IPS DF 6.9 (cell line): ENCODE results near the gene ASAP3.

Experiments
- DNase-seq: peaks from one replicate; pipeline ENCODE4 v3.0.0-alpha.2; 2013; ENCODE audit warnings: low read depth, low spot score
- H3K27ac ChIP-seq: one replicate; pipeline ENCODE4 v1.5.1; 2013; ENCODE audit warnings: low read length, control low read depth
- H3K27me3 ChIP-seq: 2 replicates; pipeline ENCODE4 v1.6.1; 2013; ENCODE audit warnings: mild to moderate bottlenecking, low read length; ENCODE audit not compliant: control insufficient read depth, insufficient read depth
- H3K36me3 ChIP-seq: 2 replicates; pipeline ENCODE4 v1.6.1; 2013; ENCODE audit warnings: low read length; ENCODE audit not compliant: control insufficient read depth, insufficient read depth
- H3K4me1 ChIP-seq: 2 replicates; pipeline ENCODE4 v1.6.1; 2013; ENCODE audit warnings: low read length; ENCODE audit not compliant: control insufficient read depth, insufficient read depth
- H3K4me3 ChIP-seq: 2 replicates; pipeline ENCODE4 v1.5.1; 2013; ENCODE audit warnings: mild to moderate bottlenecking, low read length
- H3K9me3 ChIP-seq: 2 replicates; pipeline ENCODE4 v1.6.1; 2013; ENCODE audit warnings: low read length, inconsistent platforms; ENCODE audit not compliant: control insufficient read depth, insufficient read depth
- WGBS: extraction: QIAGEN DNeasy Blood & Tissue Kit; methylation state at CpG from one replicate; pipeline ENCODE4 v1.1.7; 2013; ENCODE audit warnings: mixed read lengths, missing lambda C conversion rate; ENCODE audit not compliant: insufficient read length, insufficient coverage; 5-methylcytosine and 5-hydroxymethylcytosine counted together

ASAP3 gene

GRCh38 chr1:23396380-23396779 is 87.6 kb downstream of the ASAP3 start:
- no CpG with 5 or more reads among the region's 2 CpGs for WGBS

GRCh38 chr1:23395849-23396248 is 88.1 kb downstream of the ASAP3 start:
- no CpG with 5 or more reads among the region's 4 CpGs for WGBS
- DNase-seq = no peak
- Histone ChIP-seq H3K4me3 (no peak overlapping the region), H3K27me3 (peaks cover 37% of the 10 kb centered on the region), H3K27ac (no peak overlapping the region), H3K36me3 (no peaks in the 10 kb centered on the region), H3K9me3 (no peaks in the 10 kb centered on the region), H3K4me1 (peaks cover 3% of the 10 kb centered on the region; the same call in 1 of the 2 replicates)

More at GRCh38 chr1:23396380-23396779, 87.6 kb downstream of the ASAP3 start:
- Histone ChIP-seq H3K9me3 (no peaks in the 10 kb centered on the region), H3K36me3 (no peaks in the 10 kb centered on the region), H3K4me3 (no peak overlapping the region), H3K4me1 (peaks cover 3% of the 10 kb centered on the region; the same call in 1 of the 2 replicates), H3K27ac (no peak overlapping the region), H3K27me3 (peaks cover 39% of the 10 kb centered on the region)
- DNase-seq = no peak

- H3K9me3 ChIP-seq = no peaks in the 10 kb centered on the region
- peaks cover 36% of the 10 kb centered on the region for H3K27me3 ChIP-seq
- DNase-seq = no peak
- no peak overlapping the region for H3K27ac ChIP-seq
- peaks cover 3% of the 10 kb centered on the region; the same call in 1 of the 2 replicates for H3K4me1 ChIP-seq
- H3K4me3 ChIP-seq = no peak overlapping the region
- H3K36me3 ChIP-seq = no peaks in the 10 kb centered on the region
- no CpG with 5 or more reads among the region's 8 CpGs for WGBS
These were observed 88.7 kb downstream of the ASAP3 start for GRCh38 chr1:23395154-23395724.

- peaks cover 36% of the 10 kb centered on the region for H3K27me3 ChIP-seq
- H3K4me3 ChIP-seq = no peak overlapping the region
- no peaks in the 10 kb centered on the region for H3K36me3 ChIP-seq
- H3K4me1 ChIP-seq = peaks cover 3% of the 10 kb centered on the region; the same call in 1 of the 2 replicates
- DNase-seq = peak; percentile 39
- no peak overlapping the region for H3K27ac ChIP-seq
- no CpG with 5 or more reads among the region's 7 CpGs for WGBS
- H3K9me3 ChIP-seq = no peaks in the 10 kb centered on the region
These were observed 89.3 kb downstream of the ASAP3 start for GRCh38 chr1:23394684-23395083.

GRCh38 chr1:23394181-23394580 is 89.8 kb downstream of the ASAP3 start:
- no peak overlapping the region for H3K27ac ChIP-seq
- H3K36me3 ChIP-seq = no peaks in the 10 kb centered on the region
- H3K9me3 ChIP-seq = no peaks in the 10 kb centered on the region
- no peak overlapping the region for H3K4me3 ChIP-seq
- DNase-seq = no peak
- peaks cover 37% of the 10 kb centered on the region for H3K27me3 ChIP-seq
- WGBS = no CpG with 5 or more reads among the region's 4 CpGs
- H3K4me1 ChIP-seq = peaks cover 3% of the 10 kb centered on the region; the same call in 1 of the 2 replicates

- DNase-seq = no peak
- H3K4me3 ChIP-seq = no peak overlapping the region
- peaks cover 3% of the 10 kb centered on the region; the same call in 1 of the 2 replicates for H3K4me1 ChIP-seq
- no peaks in the 10 kb centered on the region for H3K9me3 ChIP-seq
- H3K27me3 ChIP-seq = peaks cover 36% of the 10 kb centered on the region
- no peaks in the 10 kb centered on the region for H3K36me3 ChIP-seq
- WGBS = no CpG with 5 or more reads among the region's 15 CpGs
- H3K27ac ChIP-seq = no peak overlapping the region
These were observed 90.3 kb downstream of the ASAP3 start for GRCh38 chr1:23393706-23394105.

- Histone ChIP-seq H3K27ac (no peak overlapping the region), H3K27me3 (peaks cover 35% of the 10 kb centered on the region), H3K36me3 (no peaks in the 10 kb centered on the region), H3K4me1 (peaks cover 3% of the 10 kb centered on the region; the same call in 1 of the 2 replicates), H3K9me3 (no peaks in the 10 kb centered on the region), H3K4me3 (no peak overlapping the region)
- 100% methylated on average over 1 of the region's 2 CpGs for WGBS
- no peak for DNase-seq
These were observed 91.7 kb downstream of the ASAP3 start for GRCh38 chr1:23392125-23392855.

GRCh38 chr1:23389837-23390321 is 94.1 kb downstream of the ASAP3 start:
- H3K27me3 ChIP-seq = peaks cover 34% of the 10 kb centered on the region; the same call in 1 of the 2 replicates
- H3K4me3 ChIP-seq = no peak overlapping the region
- no peaks in the 10 kb centered on the region for H3K36me3 ChIP-seq
- WGBS = no CpG with 5 or more reads among the region's 9 CpGs
- H3K27ac ChIP-seq = no peak overlapping the region
- H3K4me1 ChIP-seq = peaks cover 3% of the 10 kb centered on the region; the same call in 1 of the 2 replicates
- DNase-seq = no peak
- H3K9me3 ChIP-seq = no peaks in the 10 kb centered on the region; the same call in 1 of the 2 replicates

- no peak overlapping the region for H3K4me3 ChIP-seq
- no peaks in the 10 kb centered on the region for H3K36me3 ChIP-seq
- no peaks in the 10 kb centered on the region; the same call in 1 of the 2 replicates for H3K9me3 ChIP-seq
- DNase-seq = no peak
- no peak overlapping the region for H3K27ac ChIP-seq
- H3K27me3 ChIP-seq = peaks cover 33% of the 10 kb centered on the region; the same call in 1 of the 2 replicates
- no CpG with 5 or more reads among the region's 8 CpGs for WGBS
- H3K4me1 ChIP-seq = no peaks in the 10 kb centered on the region
These were observed 96.5 kb downstream of the ASAP3 start for GRCh38 chr1:23387494-23387893.

- DNase-seq = no peak
- peaks cover 40% of the 10 kb centered on the region for H3K27me3 ChIP-seq
These were observed 98.8 kb downstream of the ASAP3 start for GRCh38 chr1:23385119-23385621.

More at GRCh38 chr1:23385119-23385621, 98.8 kb downstream of the ASAP3 start:
- no peak overlapping the region for H3K4me3 ChIP-seq
- WGBS = no CpG with 5 or more reads among the region's 14 CpGs
- H3K9me3 ChIP-seq = no peaks in the 10 kb centered on the region; the same call in 1 of the 2 replicates
- H3K36me3 ChIP-seq = no peaks in the 10 kb centered on the region
- H3K4me1 ChIP-seq = no peaks in the 10 kb centered on the region
- H3K27ac ChIP-seq = no peak overlapping the region
